ENCODE measurements around the gene VPS11.
A peak's percentile ranks its signal among the peaks of the same experiment; 100 is the strongest.
"Not testable (repeated sequence)": the region's sequence is repeated elsewhere in the genome, so short reads cannot be mapped to it uniquely, and the experiment has no call there.

The VPS11 gene

DNA sequence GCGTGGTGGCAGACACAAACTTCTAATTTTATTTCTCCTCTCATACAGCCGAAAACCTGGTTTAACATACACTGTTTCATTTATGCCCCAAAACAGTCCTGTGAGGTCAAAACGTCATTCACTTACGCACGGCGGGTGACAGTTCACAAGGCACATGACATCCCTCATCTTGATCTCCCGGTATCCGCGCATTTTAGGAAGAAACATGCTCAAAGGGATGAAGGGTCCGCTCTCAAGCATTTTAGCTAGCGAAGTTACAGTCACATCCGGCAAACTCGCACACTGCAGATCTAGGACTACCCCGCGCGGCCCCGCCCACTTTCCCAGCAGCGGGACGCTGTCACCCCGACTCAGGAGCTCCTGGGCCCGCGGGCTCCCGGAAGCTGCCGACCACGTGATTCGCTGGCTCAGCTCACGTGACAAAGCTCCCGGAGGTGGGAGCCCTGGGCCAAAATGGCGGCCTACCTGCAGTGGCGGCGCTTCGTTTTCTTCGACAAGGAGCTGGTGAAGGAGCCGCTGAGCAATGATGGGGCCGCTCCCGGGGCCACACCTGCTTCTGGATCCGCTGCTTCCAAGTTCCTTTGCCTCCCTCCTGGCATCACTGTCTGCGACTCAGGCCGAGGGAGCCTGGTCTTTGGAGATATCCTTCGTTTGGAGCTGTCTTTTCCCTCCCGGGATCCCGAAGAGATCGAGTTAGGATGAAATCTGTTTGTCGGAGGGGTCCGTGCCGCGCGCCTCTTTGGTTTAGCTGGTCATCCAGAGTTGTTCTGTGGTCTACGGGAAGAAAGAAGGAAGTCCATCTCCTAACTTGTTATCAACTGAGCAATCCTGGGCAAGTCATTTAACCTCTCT lies at the start of gene VPS11:
TSS of gene VPS11 (plus strand) at position 448 of the 852 bp plus-strand sequence. CDS start at position 454, 6 bp downstream.
- peak; percentile 95 for DNase-seq

GRCh38 chr11:119018074-119018938 lies 49.3 kb upstream of the VPS11 start, which contains the start of the genes RPS25 and TRAPPC4:
RPS25 (minus strand) TSS chr11:119018343; CDS start chr11:119018284, 59 bp downstream.
TRAPPC4 (plus strand) TSS chr11:119018766; CDS start chr11:119018796, 30 bp downstream.
- peak; percentile 97 for DNase-seq

DNA sequence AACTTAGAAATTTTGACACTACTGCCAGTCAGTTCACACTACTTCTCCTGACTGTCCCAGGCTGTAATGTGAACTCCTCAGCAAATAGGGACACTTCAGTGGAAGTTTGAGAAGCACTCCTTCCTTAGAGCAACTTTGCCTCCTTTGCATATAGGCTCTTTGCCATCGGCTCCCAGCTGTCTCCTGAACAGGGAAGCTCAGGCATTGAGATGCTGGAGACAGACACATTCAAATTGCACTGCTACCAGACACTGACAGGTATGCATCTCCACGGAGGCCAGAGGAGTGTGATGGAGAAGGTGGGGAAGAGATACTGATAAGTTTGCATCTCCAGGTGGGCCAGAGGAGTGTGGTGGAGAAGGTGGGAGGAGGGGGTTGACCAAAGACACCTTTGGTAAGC lies 47.6 kb upstream of the VPS11 start:
- no peak for DNase-seq

GRCh38 chr11:119021631-119022030 lies 46.0 kb upstream of the VPS11 start:
- DNase-seq: no peak

- no peak for DNase-seq
These were observed 43.9 kb upstream of the VPS11 start for GRCh38 chr11:119023741-119024140.

GRCh38 chr11:119024430-119025098 lies 43.1 kb upstream of the VPS11 start:
- no peak for DNase-seq

GRCh38 chr11:119025099-119025473 lies 42.5 kb upstream of the VPS11 start:
- no peak for DNase-seq

DNA sequence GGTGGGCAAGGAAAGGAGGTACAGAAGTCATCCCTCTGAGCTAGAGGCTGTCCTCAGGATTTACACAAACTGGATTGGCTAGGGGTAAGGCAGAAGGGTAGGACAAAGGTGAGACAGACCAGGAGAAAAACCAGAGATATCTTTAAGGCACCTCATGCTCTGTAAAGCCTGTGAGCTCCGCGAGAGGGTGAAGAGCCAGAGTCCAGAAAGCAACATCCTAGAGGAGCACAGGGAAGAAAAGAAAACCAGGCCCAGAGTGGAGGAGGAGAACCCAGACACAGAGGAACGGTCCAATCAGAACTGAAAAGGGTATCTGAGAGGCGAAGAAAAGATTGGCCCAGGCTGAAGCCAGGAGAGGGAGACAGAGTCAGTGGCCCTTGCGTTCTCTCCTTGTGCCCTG lies 42.1 kb upstream of the VPS11 start:
- DNase-seq: no peak

DNA sequence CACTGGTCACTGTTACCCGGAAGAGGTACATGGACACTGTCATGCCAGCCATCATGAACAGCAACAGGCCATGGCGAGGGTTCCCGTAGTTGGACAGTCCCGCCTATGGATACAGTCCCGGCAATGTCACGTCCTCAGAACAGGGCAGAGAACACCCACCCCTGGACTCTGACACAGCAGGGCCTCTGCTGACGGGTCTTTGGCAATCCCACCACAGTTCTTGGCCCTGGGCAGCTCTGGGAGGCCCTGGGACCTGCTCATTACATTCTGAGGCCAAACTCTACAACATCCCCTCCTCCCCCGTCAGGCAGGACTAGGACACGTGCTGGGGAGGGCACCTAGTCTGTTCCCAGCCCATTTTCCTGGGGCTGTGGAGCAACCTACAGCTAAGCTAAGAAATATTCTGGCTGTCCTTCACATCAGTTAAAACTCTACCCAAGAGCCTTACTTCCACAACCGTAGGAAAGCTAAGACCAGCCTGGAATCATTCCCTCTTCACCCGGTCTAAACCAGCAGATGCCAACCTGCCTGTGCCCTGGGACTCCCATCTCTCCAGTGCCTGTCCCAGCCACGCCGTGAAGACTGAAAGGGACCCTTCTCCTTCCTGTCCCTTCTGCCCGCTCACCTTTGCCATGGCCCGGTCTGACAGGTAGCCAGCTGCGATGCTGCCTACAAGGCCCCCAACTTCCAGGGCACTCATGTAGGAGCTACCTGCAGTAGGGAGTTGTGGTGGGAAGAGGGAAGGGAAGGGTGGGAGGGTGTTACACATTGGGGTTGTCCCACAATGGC lies 41.4 kb upstream of the VPS11 start:
- no peak for DNase-seq

GRCh38 chr11:119026970-119027369 lies 40.6 kb upstream of the VPS11 start:
- DNase-seq: no peak

- no peak for DNase-seq
These were observed 39.9 kb upstream of the VPS11 start for GRCh38 chr11:119027561-119028345.

GRCh38 chr11:119028346-119029068 lies 39.1 kb upstream of the VPS11 start:
- DNase-seq: no peak

DNA sequence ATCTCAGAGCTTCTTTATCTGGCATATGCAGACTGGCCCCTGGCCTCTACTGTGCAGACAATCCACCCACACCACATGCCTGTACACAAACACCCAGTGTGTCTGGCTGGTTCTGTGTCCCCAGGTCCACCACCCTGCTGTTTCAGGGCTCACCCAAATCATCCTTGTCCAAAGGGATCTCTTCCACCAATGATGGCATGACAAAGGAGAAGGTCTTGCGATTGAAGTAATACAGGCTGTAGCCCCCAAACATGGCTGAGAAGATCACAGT lies 38.6 kb upstream of the VPS11 start:
- DNase-seq: no peak

- DNase-seq: peak; percentile 11
These were observed 38.1 kb upstream of the VPS11 start for GRCh38 chr11:119029340-119030028.

DNA sequence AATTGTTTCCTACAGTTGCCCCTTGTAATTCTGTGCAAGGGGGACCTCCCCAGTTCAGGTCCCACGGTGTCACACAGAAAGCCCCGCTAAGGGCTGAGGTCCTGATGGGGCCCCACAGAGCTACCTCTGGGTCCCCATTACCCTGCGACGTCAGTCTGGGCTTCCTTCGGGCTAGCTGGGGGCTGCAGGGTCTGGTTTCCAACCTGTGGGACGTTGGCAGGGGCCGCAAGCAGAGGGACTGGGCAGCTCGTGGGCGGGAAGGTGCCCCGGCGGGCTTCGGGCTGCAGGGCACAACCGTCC lies 37.6 kb upstream of the VPS11 start:
- DNase-seq: no peak

GRCh38 chr11:119030329-119031047 lies 37.1 kb upstream of the VPS11 start, which contains the start of gene SLC37A4:
SLC37A4 (minus strand) TSS chr11:119030877.
- peak; percentile 98 for DNase-seq

GRCh38 chr11:119031912-119032280 lies 35.7 kb upstream of the VPS11 start:
- no peak for DNase-seq

DNA sequence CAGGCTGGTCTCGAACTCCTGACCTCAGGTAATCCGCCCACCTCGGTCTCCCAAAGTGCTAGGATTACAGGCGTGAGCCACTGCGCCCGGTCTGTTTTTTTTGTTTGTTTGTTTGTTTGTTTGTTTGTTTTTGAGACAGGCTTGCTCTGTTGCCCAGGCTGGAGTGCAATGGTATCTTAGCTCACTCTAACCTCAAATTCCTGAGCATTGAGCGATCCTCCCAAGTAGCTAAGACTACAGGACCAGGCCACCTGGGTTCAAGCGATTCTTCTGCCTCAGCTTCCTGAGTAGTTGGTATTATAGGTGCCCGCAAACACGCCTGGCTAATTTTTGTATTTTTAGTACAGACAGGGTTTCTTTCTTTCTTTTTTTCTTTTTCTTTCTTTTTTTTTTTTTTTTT lies 34.2 kb upstream of the VPS11 start:
- DNase-seq: not testable (repeated sequence)

DNA sequence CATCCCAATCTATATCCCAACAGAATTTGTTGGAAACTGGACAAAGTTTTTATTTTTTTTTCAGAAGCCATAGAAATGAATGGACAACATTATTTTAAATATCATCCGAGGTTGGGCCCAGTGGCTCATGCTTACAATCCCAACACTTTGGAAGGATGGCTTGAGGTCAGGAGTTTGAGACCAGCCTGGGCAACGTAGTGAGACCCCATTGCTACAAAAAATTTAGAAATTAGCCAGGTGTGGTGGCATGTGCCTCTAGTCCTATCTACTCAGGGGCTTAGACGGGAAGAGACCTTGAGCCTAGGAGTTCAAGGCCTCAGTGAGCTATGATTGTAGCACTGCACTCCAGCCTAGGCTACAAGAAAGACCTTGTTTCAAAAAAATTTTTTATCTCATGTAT lies 32.8 kb upstream of the VPS11 start:
- DNase-seq: no peak

GRCh38 chr11:119038884-119039283 lies 28.7 kb upstream of the VPS11 start:
- DNase-seq: no peak
